ENCODE results near the gene KDM2A. TPM values are rescaled to one million over a fixed set of nuclear protein-coding genes. Genes with fewer than 3 reads are reported as not detected.

Gene KDM2A
- total RNA-seq, 1 experiment from 2014 or later, result 50.4 TPM

DNA sequence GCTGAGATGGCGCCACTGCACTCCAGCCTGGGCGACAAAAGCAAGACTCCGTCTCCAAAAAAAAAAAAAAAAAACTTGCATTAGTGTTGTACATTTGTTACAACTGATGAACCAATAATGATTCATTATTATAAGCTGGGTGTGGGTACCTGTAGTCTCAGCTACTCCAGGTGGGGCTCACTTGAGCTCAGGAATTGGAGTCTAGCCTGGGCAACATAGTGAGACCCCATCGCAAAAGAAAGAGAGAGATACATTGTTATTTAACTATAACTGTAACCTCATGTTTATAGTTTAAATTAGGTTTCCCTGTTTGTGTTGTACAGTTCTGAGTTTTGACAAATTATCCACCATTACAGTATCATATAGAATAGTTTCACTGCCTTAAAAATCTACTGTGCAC lies 38.6 kb downstream of the KDM2A start (continued):
- no peak for TF ChIP-seq REST (IDR thresholded peaks at IDR 0.05; ENCODE audit: low read depth)
- no peak for TF ChIP-seq EZH2 (IDR thresholded peaks at IDR 0.05)
- no peak for TF ChIP-seq POLR2AphosphoS5 (IDR thresholded peaks at IDR 0.05; ENCODE audit: low read depth, low read length)
- no peak for TF ChIP-seq FOSL1 (IDR thresholded peaks at IDR 0.05; ENCODE audit: low read depth)

DNA sequence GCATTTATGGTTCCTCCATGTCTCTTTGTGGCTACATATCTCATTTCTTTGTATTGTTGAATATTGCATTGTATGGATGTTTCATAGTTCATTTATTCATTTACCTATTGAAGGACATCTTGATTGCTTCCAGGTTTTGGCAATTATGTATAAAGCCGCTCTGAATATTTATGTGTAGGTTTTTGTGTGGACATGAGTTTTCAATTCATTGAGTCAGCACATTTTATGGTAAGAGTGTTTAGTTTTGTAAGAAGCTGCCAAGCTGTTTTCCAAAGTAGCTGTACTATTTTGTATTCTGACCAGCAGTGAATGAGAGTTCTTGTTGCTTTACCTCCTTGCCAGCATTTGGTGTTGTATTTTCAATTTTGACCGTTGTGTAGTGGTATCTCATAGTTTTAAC lies 39.2 kb downstream of the KDM2A start:
- ChIA-PET CTCF (interaction anchor here (1.0 kb wide), 1 partner anchor 9 kb away, joined by 3 read pairs; no protein-coding TSS in a partner anchor), RAD21 (ENCODE audit: low non-redundant PET in 1 of 2, low total read pairs in 2 of 2, uncharacterized antibody in 2 of 2, unreplicated experiment in 2 of 2) (no interaction called here), POLR2A (no interaction called here)
- Histone ChIP-seq H3K27ac (ENCODE audit: low read depth, low read length) (no peak overlapping the region), H3K9me3 (ENCODE audit: control insufficient read depth in 1 of 2, insufficient read depth in 1 of 2, low read depth in 1 of 2, low read length in 2 of 2) (no peaks in the 10 kb centered on the region), H3K79me2 (ENCODE audit: insufficient read depth, low read length) (peaks cover 74% of the 10 kb centered on the region), H3K4me2 (ENCODE audit: low read length) (no peak overlapping the region), H3K36me3 (ENCODE audit: control insufficient read depth in 1 of 2, insufficient read depth in 2 of 2, low read length in 2 of 2) (0 out of 4 replicates have a peak, but pooled peaks cover 0 to 5% of the 10 kb centered on the region in 2 experiments), H3K9ac (ENCODE audit: low read length) (no peak overlapping the region), H3K4me1 (ENCODE audit: control insufficient read depth in 1 of 2, insufficient read depth in 2 of 2, low read length in 2 of 2) (peaks cover 16 to 17% of the 10 kb centered on the region in 2 experiments; a peak in 3 of 4 replicates), H3K9me2 (ENCODE audit: insufficient read depth) (no peaks in the 10 kb centered on the region), H2AFZ (ENCODE audit: low read depth, low read length, poor library complexity, severe bottlenecking) (no peak overlapping the region), H4K20me1 (ENCODE audit: insufficient read depth) (peaks cover 6% of the 10 kb centered on the region), H3K4me3 (replicated peaks in 1 of 2; ENCODE audit: low read depth in 1 of 2, low read length in 2 of 2) (no peak overlapping the region), H3K27me3 (ENCODE audit: insufficient read depth, low read length) (no peaks in the 10 kb centered on the region)
- intact Hi-C loops (cut with micrococcal nuclease), result no loop called here
- no peak for DNase-seq (ENCODE audit: low read depth, low spot score)
- no peak for ATAC-seq
- BruUV-seq (replicated peaks), result no TSS peak
- TF ChIP-seq POLR2AphosphoS5 (IDR thresholded peaks at IDR 0.05; ENCODE audit: low read depth, low read length), result no peak
- no peak for TF ChIP-seq POLR2A (IDR thresholded peaks at IDR 0.05; ENCODE audit: borderline replicate concordance, extremely low read depth, insufficient read depth, insufficient read length)
- no peak for TF ChIP-seq YY1 (IDR thresholded peaks at IDR 0.05; ENCODE audit: extremely low read depth, insufficient replicate concordance, low read depth, low read length)
- no peak for TF ChIP-seq SP1 (IDR thresholded peaks at IDR 0.05; ENCODE audit: low read depth)
- no peak for TF ChIP-seq ATF3 (IDR thresholded peaks at IDR 0.05)
- TF ChIP-seq ZNF274 (IDR thresholded peaks at IDR 0.05; ENCODE audit: low read depth, low read length), result no peak
- TF ChIP-seq EGR1 (IDR thresholded peaks at IDR 0.05; ENCODE audit: low read depth), result no peak
- TF ChIP-seq REST (IDR thresholded peaks at IDR 0.05; ENCODE audit: low read depth), result no peak
- no peak for TF ChIP-seq TCF7L2 (IDR thresholded peaks at IDR 0.05; ENCODE audit: borderline replicate concordance, extremely low read depth, insufficient read depth, insufficient read length)
- TF ChIP-seq, protein P1, sequence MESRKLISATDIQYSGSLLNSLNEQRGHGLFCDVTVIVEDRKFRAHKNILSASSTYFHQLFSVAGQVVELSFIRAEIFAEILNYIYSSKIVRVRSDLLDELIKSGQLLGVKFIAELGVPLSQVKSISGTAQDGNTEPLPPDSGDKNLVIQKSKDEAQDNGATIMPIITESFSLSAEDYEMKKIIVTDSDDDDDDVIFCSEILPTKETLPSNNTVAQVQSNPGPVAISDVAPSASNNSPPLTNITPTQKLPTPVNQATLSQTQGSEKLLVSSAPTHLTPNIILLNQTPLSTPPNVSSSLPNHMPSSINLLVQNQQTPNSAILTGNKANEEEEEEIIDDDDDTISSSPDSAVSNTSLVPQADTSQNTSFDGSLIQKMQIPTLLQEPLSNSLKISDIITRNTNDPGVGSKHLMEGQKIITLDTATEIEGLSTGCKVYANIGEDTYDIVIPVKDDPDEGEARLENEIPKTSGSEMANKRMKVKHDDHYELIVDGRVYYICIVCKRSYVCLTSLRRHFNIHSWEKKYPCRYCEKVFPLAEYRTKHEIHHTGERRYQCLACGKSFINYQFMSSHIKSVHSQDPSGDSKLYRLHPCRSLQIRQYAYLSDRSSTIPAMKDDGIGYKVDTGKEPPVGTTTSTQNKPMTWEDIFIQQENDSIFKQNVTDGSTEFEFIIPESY (IDR thresholded peaks at IDR 0.05; ENCODE audit: extremely low read depth, insufficient replicate concordance, low read length), result no peak

Measured in HCT116 (cell line).